ENCODE data around the gene CYGB.

The CYGB gene

GRCh38 chr17:76484228-76484725, 53.2 kb downstream of the CYGB start:
- DNase-seq (ENCODE audit: low read depth in 3 of 3, low spot score in 1 of 3): no peak

DNA sequence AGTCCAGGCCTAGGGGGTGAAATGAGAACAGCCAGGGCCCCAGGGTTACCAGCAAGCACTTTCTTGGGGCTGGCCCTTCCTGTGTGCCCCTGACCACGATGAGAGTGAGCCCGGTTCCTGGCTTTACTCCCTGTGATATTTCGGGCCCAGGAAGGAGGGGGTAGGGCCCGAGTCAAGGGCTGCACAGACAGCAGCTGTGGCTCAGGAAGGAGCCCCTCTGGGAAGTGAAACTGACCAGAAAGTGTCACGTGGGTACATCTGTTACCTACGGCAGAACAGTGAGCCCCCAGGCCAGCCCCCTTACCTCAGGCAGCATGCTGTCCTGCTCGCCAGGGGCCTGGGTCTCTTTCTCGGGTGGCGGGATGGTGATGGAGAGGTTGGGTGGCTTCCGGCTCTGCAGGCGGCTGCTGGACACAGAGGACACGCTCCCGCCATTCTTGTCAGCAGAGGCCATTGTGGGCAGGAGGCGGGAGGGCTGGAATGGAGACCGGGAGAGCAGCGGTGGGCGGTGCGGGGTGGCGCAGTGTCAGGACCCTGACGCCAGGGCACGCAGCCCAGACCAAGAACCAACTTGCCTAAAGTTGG, 56.3 kb downstream of the CYGB start:
- DNase-seq (ENCODE audit: low read depth in 3 of 3, low spot score in 1 of 3): no peak

GRCh38 chr17:76480632-76481031, 56.9 kb downstream of the CYGB start:
- DNase-seq (ENCODE audit: low read depth in 3 of 3, low spot score in 1 of 3): no peak

- DNase-seq (ENCODE audit: low read depth in 3 of 3, low spot score in 1 of 3): no peak
These were observed 57.9 kb downstream of the CYGB start for GRCh38 chr17:76479515-76480060.

GRCh38 chr17:76478730-76479514, 58.6 kb downstream of the CYGB start:
- no peak for DNase-seq (ENCODE audit: low read depth in 3 of 3, low spot score in 1 of 3)

- DNase-seq (ENCODE audit: low read depth in 3 of 3, low spot score in 1 of 3): no peak
These were observed 59.4 kb downstream of the CYGB start for GRCh38 chr17:76478097-76478496.

DNA sequence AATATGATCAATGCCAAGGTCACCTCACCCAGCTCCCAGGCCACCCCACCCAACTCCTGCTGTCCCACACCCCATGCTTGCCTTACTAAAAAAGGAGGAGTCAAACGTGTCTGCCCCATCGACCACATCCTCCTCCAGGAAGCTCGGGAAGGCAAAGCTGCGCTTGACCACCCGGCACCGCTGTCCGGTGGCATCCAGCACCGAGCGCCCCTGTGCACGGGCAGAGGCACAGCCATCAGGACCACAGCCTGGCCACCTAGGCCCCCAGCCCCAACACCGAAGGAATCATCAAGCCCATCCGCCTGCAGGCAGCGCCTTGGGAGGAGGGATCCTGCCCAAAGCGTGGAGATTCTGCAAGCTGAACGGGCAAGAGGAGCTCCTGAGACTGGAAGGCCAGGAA, 59.9 kb downstream of the CYGB start:
- no peak for DNase-seq (ENCODE audit: low read depth in 3 of 3, low spot score in 1 of 3)

All from stimulated activated CD4-positive, alpha-beta T cell treated with anti-CD3 and anti-CD28 coated beads, TNF-alpha, amount 100 ng/mL, for 1 hour (primary cell).